ENCODE results near the gene NES.

The NES gene

GRCh38 chr1:156676820-156677615 is at the start of gene NES:
NES (minus strand) TSS chr1:156677407; CDS start chr1:156677264, 143 bp downstream.
- TF ChIP-seq GATA2 (IDR thresholded peaks at IDR 0.05; ENCODE audit: low read depth, low read length) (no peak), GATA3 (IDR thresholded peaks at IDR 0.05; ENCODE audit: low read depth, low read length) (no peak)

- no peak for TF ChIP-seq GATA3 (IDR thresholded peaks at IDR 0.05; ENCODE audit: low read depth, low read length)
- TF ChIP-seq GATA2 (IDR thresholded peaks at IDR 0.05; ENCODE audit: low read depth, low read length): no peak
These were observed 49.5 kb upstream of the NES start for GRCh38 chr1:156726549-156727226.

GRCh38 chr1:156725683-156726280 is 48.6 kb upstream of the NES start:
- TF ChIP-seq GATA2 (IDR thresholded peaks at IDR 0.05; ENCODE audit: low read depth, low read length) (no peak), GATA3 (IDR thresholded peaks at IDR 0.05; ENCODE audit: low read depth, low read length) (no peak)

DNA sequence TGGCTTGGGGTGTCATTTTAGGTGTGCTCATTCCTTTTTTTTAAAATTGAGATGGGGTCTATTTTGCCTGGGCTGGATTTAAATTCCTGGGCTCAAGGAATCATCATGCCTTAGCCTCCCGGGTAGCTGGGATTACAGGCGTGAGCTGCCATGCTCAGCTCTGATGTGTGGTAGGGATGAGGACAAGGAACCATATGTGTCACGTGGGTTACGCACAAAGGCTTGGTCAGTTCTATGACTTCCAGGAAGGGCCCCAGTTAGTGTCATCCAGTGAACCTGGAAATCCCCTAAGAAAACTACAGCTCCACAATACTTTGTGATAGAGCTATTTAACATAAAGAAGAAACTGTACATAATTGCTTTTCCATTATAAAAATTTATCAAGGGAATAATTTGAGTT is 44.3 kb upstream of the NES start:
- TF ChIP-seq GATA2 (IDR thresholded peaks at IDR 0.05; ENCODE audit: low read depth, low read length) (no peak), GATA3 (IDR thresholded peaks at IDR 0.05; ENCODE audit: low read depth, low read length) (no peak)

GRCh38 chr1:156721131-156721530 is 43.9 kb upstream of the NES start:
- TF ChIP-seq GATA3 (IDR thresholded peaks at IDR 0.05; ENCODE audit: low read depth, low read length): no peak
- TF ChIP-seq GATA2 (IDR thresholded peaks at IDR 0.05; ENCODE audit: low read depth, low read length): no peak

GRCh38 chr1:156717351-156717750 is 40.1 kb upstream of the NES start:
- TF ChIP-seq GATA2 (IDR thresholded peaks at IDR 0.05; ENCODE audit: low read depth, low read length) (no peak), GATA3 (IDR thresholded peaks at IDR 0.05; ENCODE audit: low read depth, low read length) (no peak)

- TF ChIP-seq GATA2 (IDR thresholded peaks at IDR 0.05; ENCODE audit: low read depth, low read length) (no peak), GATA3 (IDR thresholded peaks at IDR 0.05; ENCODE audit: low read depth, low read length) (no peak)
These were observed 37.6 kb upstream of the NES start for GRCh38 chr1:156714830-156715229.

DNA sequence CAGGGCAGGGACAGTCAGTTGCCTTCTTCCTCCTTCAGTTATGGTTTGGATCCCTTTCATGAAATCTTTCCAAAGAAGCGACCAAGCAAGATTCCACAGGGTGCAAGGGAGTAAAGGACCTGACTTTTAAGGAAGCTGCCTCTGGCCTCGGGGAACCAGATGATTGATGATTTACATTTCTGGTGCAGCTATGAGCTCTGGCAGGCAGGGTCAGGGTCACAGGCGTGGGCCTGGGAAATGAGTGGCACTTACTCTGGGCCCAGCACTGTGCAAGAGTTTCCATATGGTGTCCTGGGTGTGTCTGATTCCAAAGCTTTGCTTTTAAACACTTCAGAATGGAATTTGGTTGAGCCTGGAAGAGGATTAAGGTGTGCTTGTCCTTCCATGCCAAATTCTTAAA is 35.4 kb upstream of the NES start:
- no peak for TF ChIP-seq GATA2 (IDR thresholded peaks at IDR 0.05; ENCODE audit: low read depth, low read length)
- TF ChIP-seq GATA3 (IDR thresholded peaks at IDR 0.05; ENCODE audit: low read depth, low read length): no peak

GRCh38 chr1:156711011-156711817 is 34.0 kb upstream of the NES start:
- TF ChIP-seq GATA2 (IDR thresholded peaks at IDR 0.05; ENCODE audit: low read depth, low read length): no peak
- no peak for TF ChIP-seq GATA3 (IDR thresholded peaks at IDR 0.05; ENCODE audit: low read depth, low read length)

- peak; percentile 93 for TF ChIP-seq GATA2 (IDR thresholded peaks at IDR 0.05; ENCODE audit: low read depth, low read length)
- TF ChIP-seq GATA3 (IDR thresholded peaks at IDR 0.05; ENCODE audit: low read depth, low read length): no peak
These were observed 32.7 kb upstream of the NES start for GRCh38 chr1:156709757-156710489.

DNA sequence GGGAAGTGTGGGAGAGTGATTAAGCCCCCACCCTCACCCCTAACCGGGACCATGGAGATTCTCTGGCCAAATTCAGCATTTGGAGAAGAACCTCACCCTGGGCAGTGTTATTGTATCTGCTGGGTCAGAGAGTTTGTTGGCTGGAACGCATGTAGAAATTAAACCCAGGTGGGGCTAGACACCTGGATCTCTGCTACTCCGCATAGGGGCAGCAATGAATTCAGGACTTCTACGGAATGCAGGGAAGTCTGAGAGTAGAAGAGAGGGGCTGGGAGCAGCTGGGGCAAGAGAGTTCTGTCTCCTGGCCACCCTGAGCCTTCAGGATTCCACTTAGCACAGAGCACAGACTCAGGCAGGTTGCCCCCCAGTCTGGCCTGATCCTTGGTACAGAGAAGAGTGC is 31.8 kb upstream of the NES start:
- TF ChIP-seq GATA3 (IDR thresholded peaks at IDR 0.05; ENCODE audit: low read depth, low read length) (no peak), GATA2 (IDR thresholded peaks at IDR 0.05; ENCODE audit: low read depth, low read length) (no peak)

DNA sequence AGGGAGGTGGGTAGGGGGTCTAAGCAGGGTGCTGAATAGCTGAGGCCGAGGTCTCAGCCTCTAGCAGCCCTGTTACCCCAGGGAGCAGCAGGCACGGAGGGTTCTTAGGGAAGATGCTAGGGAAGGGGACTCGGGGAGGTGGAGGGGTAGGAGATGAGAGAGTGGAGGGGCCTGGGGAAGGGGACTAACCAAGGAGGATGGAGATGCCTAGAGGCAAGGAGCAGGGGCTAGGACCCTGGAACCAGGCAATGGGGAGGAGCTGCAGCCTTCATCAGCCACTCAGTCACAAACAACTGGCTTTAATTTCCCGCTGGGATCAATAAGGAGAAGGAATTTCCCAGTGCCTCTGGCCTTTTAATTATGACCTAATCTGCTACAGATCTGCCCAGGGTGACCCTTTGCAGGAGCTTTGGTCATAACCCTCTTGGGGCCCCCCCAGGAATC is 31.0 kb upstream of the NES start:
- TF ChIP-seq GATA3 (IDR thresholded peaks at IDR 0.05; ENCODE audit: low read depth, low read length): no peak
- peak; percentile 65; the same call in 1 of the 2 replicates for TF ChIP-seq GATA2 (IDR thresholded peaks at IDR 0.05; ENCODE audit: low read depth, low read length)

Measured in SH-SY5Y (cell line).